Middle frontal gyrus (tissue), 1 donor: ENCODE data around the gene HTRA3.

ENCODE experiments used
- DNase-seq: peaks from one replicate; pipeline ENCODE4 v3.0.0-alpha.2; 2015; ENCODE audit warnings: low spot score; ENCODE audit errors: extremely low spot score

Gene HTRA3

GRCh38 chr4:8245884-8246833, 23.4 kb upstream of the HTRA3 start:
- no peak for DNase-seq

GRCh38 chr4:8247047-8247930, 22.3 kb upstream of the HTRA3 start:
- DNase-seq = no peak

DNA sequence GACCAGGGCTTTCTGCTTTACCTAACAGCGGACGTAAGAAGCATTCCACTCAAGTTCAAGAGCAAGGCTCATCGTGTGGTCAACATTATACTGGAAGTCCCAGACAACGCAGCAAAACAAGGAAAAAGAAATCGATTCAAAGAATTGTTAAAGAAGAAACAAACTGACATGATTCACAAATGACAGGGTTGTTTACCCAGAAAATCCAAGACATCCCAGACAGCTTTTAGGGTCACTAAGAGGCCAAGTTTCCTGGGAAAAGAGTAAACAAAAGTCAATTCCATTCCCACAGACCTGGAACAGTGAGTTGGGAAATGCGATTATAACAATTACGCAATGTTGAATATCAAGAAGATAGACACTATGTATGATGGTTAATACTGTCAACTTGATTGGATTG, 21.5 kb upstream of the HTRA3 start:
- DNase-seq = no peak

GRCh38 chr4:8250227-8250626, 19.3 kb upstream of the HTRA3 start:
- no peak for DNase-seq

- no peak for DNase-seq
Observed at GRCh38 chr4:8250637-8251036, 18.9 kb upstream of the HTRA3 start.

DNA sequence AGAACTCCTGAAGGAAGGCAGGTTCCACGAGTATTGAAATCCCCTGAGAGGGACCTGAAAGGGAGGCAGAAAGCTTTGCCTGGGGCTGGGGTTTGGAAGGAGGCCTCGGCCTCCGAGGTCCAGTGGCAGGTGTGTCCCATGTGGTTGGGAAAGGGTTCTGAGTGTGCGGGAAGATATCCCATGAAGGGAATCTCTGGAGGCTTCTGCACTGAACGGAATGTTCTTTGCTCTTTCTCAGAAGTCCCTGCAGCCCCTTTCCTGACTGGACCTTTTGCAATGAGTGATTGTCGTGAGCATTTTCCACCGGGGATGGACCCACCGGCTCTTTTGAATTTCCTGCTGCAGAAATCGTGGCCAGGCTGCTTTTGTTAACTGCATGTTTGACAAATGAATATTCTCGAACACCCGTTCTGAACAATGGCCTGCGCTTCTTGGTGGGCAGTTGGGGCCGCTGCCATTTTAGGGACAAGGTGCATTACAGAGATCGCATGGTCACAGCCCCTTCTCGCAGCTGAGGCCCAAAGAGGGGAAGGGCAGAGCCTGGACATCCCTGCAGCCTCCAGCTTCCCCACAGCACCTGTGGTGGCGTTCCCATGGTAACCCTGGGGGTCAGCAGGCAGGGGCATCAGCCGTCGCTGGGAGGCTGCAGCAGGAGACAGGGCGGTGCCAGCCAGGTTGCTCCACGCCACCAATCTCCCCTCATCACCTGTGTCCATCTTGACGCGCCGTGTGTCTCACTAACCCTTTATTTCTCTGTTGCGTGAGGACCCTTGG, 18.3 kb upstream of the HTRA3 start:
- DNase-seq = no peak

- DNase-seq = no peak
Observed at GRCh38 chr4:8252301-8253173, 17.0 kb upstream of the HTRA3 start.

GRCh38 chr4:8254076-8254475, 15.5 kb upstream of the HTRA3 start:
- DNase-seq = no peak

- DNase-seq = no peak
Observed at GRCh38 chr4:8255698-8256441, 13.7 kb upstream of the HTRA3 start.

- no peak for DNase-seq
Observed at GRCh38 chr4:8257854-8258253, 11.7 kb upstream of the HTRA3 start.

GRCh38 chr4:8258552-8259212, 10.9 kb upstream of the HTRA3 start:
- no peak for DNase-seq

DNA sequence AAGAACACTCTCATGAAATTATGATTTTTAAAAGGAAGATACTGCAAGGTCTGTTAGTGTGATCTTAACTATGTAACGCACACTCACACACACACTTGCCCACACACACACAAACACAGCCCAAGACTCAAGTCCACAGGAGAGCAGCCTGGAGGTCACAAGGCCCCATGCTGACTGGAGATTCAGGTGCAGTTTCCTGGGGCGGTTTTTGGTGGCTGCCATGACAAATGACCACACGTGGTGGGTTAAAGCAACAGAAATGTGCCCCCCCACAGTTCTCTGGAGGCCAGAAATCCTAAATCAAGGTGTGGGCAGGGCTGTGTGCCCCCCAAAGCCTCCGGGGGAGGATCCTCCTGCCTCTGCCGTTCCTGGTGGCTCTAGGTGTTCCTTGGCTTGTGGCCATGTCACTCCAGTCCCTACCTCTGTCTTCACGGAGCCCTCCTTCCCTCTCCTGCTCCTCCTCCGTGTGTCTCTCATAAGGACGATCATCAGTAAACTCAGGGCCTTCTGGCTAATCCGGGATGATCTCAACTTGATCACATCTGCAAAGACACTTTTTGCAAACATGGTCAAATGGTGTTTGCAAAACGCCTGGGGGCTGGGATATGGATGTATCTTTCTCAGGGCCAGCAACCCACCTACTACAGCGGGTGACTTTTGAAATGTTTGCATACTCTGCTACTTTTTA, 9.7 kb upstream of the HTRA3 start:
- DNase-seq = no peak

GRCh38 chr4:8260656-8261111, 8.9 kb upstream of the HTRA3 start:
- no peak for DNase-seq

GRCh38 chr4:8261851-8262535, 7.6 kb upstream of the HTRA3 start:
- no peak for DNase-seq

- no peak for DNase-seq
Observed at GRCh38 chr4:8262637-8263322, 6.8 kb upstream of the HTRA3 start.

DNA sequence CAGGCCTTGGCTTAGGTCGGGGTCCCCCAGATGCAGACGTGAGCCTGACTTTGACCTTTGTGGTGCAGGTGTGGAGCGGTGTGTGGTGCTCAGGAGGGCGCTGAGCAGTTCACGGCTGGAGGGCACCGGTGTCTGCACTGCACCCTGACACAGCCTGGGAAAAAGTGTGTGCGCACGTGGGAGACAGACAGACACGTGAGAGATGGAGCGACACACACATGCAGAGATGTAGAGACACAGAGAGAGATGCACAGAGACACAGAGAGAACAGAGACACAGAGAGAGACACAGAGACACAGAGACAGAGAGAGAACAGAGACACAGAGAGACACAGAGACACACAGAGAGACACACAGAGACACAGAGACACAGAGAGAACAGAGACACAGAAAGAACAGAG, 6.2 kb upstream of the HTRA3 start:
- no peak for DNase-seq

DNA sequence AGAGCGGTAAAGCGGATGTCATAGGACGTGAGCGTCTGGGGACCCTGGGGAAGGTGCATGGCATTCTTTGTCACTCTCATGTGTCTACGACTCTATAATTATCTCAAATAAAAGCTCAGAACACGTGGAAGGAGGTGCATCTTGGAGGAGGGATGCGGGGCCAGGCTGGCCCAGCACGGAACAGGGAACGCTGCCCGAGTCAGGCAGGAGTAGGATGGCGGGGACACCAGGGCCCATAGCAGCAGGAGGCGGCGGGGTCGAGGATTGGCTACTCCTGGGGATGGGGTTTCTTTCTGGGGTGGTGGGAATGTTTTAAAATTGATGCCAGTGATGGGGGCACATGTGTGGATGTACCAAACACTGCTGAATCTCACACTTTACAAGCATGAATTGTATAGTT, 5.4 kb upstream of the HTRA3 start:
- no peak for DNase-seq
